ENCODE measurements around the gene SEC14L2. TPM values are rescaled to one million over a fixed set of nuclear protein-coding genes. Genes with fewer than 3 reads are reported as not detected.
A peak's percentile ranks its signal among the peaks of the same experiment; 100 is the strongest.

Gene SEC14L2
- total RNA-seq, 1 experiment from 2014 or later: 3.9 TPM

- CTCF ChIA-PET: interaction anchor here (1.1 to 4.1 kb wide), 2 partner anchors 11 to 25 kb away, joined by 5 to 56 read pairs; partner anchors contain the start of genes MTFP1 and RNF215
- no peak for ATAC-seq
- no peak for DNase-seq (ENCODE audit: low spot score)
- Mint-ChIP-seq H3K4me1 (peaks cover 27% of the 10 kb centered on the region), H3K27me3 (ENCODE audit: low read depth) (peaks cover 57% of the 10 kb centered on the region), H3K36me3 (no peaks in the 10 kb centered on the region), H3K9me3 (no peaks in the 10 kb centered on the region), H3K4me3 (no peak overlapping the region), H3K27ac (no peak overlapping the region)
- POLR2A ChIA-PET: interaction anchor here (1.2 kb wide), 1 partner anchor 15 kb away, joined by 4 read pairs; no protein-coding TSS in a partner anchor
- no peak for TF ChIP-seq CREB1 (CRISPR knock-in tag; IDR thresholded peaks at IDR 0.05)
- TF ChIP-seq PRDM15 (CRISPR knock-in tag; IDR thresholded peaks at IDR 0.05): peak; percentile 31; the same call in 1 of the 2 replicates
- no peak for TF ChIP-seq CBFB (CRISPR knock-in tag; IDR thresholded peaks at IDR 0.05; ENCODE audit: low read depth)
- TF ChIP-seq ZNF232 (CRISPR knock-in tag; IDR thresholded peaks at IDR 0.05): no peak
- TF ChIP-seq TCF7 (CRISPR knock-in tag; IDR thresholded peaks at IDR 0.05; ENCODE audit: low read depth): no peak
- no peak for TF ChIP-seq TEAD1 (CRISPR knock-in tag; IDR thresholded peaks at IDR 0.05)
- no peak for TF ChIP-seq NFATC4 (CRISPR knock-in tag; IDR thresholded peaks at IDR 0.05)
Observed at GRCh38 chr22:30398685-30399680, 2.2 kb downstream of the SEC14L2 start.

GRCh38 chr22:30399718-30400117, 2.9 kb downstream of the SEC14L2 start:
- CTCF ChIA-PET: interaction anchor here (1.1 kb wide), 1 partner anchor 12 kb away, joined by 5 read pairs; the partner anchor contains the start of gene RNF215
- no peak for DNase-seq (ENCODE audit: low spot score)
- H3K27me3 Mint-ChIP-seq (ENCODE audit: low read depth): peaks cover 58% of the 10 kb centered on the region

More at GRCh38 chr22:30399718-30400117, 2.9 kb downstream of the SEC14L2 start:
- ATAC-seq: no peak
- no peak overlapping the region for H3K27ac Mint-ChIP-seq
- POLR2A ChIA-PET: no interaction called here
- H3K4me1 Mint-ChIP-seq: peaks cover 27% of the 10 kb centered on the region
- no peak for TF ChIP-seq TEAD1 (CRISPR knock-in tag; IDR thresholded peaks at IDR 0.05)
- TF ChIP-seq E2F4 (CRISPR knock-in tag; IDR thresholded peaks at IDR 0.05; ENCODE audit: borderline replicate concordance, low read depth): no peak
- TF ChIP-seq ETV6 (CRISPR knock-in tag; IDR thresholded peaks at IDR 0.05): no peak
- TF ChIP-seq ZNF219 (CRISPR knock-in tag; IDR thresholded peaks at IDR 0.05; ENCODE audit: borderline replicate concordance): no peak
- no peak for TF ChIP-seq EMX1 (CRISPR knock-in tag; IDR thresholded peaks at IDR 0.05)
- no peak for TF ChIP-seq CREB1 (CRISPR knock-in tag; IDR thresholded peaks at IDR 0.05)
- no peak for TF ChIP-seq ZNF138 (CRISPR knock-in tag; conservative IDR thresholded peaks at IDR 0.05)
- no peak for TF ChIP-seq ATF3 (CRISPR knock-in tag; conservative IDR thresholded peaks at IDR 0.05)
- TF ChIP-seq HMGA2 (CRISPR knock-in tag; IDR thresholded peaks at IDR 0.05): no peak
- no peak for TF ChIP-seq CTCF (IDR thresholded peaks at IDR 0.05)
- no peak for TF ChIP-seq ZNF232 (CRISPR knock-in tag; IDR thresholded peaks at IDR 0.05)
- no peak for TF ChIP-seq ATF6 (CRISPR knock-in tag; IDR thresholded peaks at IDR 0.05)
- no peak for TF ChIP-seq TP53 (CRISPR knock-in tag; IDR thresholded peaks at IDR 0.05)
- TF ChIP-seq SOX15 (CRISPR knock-in tag; IDR thresholded peaks at IDR 0.05): no peak
- TF ChIP-seq ZNF121 (CRISPR knock-in tag; IDR thresholded peaks at IDR 0.05): no peak
- TF ChIP-seq IRF1 (CRISPR knock-in tag; IDR thresholded peaks at IDR 0.05): no peak
- TF ChIP-seq TEAD4 (CRISPR knock-in tag; IDR thresholded peaks at IDR 0.05): no peak
- H3K36me3 Mint-ChIP-seq: no peaks in the 10 kb centered on the region
- no peak overlapping the region for H3K4me3 Mint-ChIP-seq
- H3K9me3 Mint-ChIP-seq: no peaks in the 10 kb centered on the region
